HepG2 (cell line): ENCODE results near the gene FN1. TPM values are rescaled to one million over a fixed set of nuclear protein-coding genes. Genes with fewer than 3 reads are reported as not detected.
A peak's percentile ranks its signal among the peaks of the same experiment; 100 is the strongest.

ENCODE experiments used
- ARID5B ChIP-seq: IDR thresholded peaks from 2 replicates; pipeline ENCODE4 v1.4.0; 2020; ENCODE audit warnings: mild to moderate bottlenecking, missing genetic modification reagents
- GLMP ChIP-seq: sonication (generic); formaldehyde crosslinking; IDR thresholded peaks from 2 replicates; pipeline ENCODE4 v1.9.0; 2021; ENCODE audit warnings: missing genetic modification reagents, mild to moderate bottlenecking, borderline replicate concordance
- IKZF5 ChIP-seq: IDR thresholded peaks from 2 replicates; pipeline ENCODE4 v1.6.1; 2018; ENCODE audit warnings: missing genetic modification reagents, mild to moderate bottlenecking, missing compliant biosample characterization
- MLXIP ChIP-seq: sonication (generic); formaldehyde crosslinking; IDR thresholded peaks from 2 replicates; pipeline ENCODE4 v1.9.0; 2021; ENCODE audit warnings: missing genetic modification reagents, borderline replicate concordance
- POLR2AphosphoS2 ChIP-seq: IDR thresholded peaks from 2 replicates; pipeline ENCODE4 v1.6.1; 2011; ENCODE audit warnings: low read depth, low read length, improper control_type of control experiment
- POLR2G ChIP-seq: fragments of 200-400 bp; formaldehyde crosslinking; IDR thresholded peaks from 2 replicates; pipeline ENCODE4 v1.6.1; 2018; ENCODE audit warnings: mild to moderate bottlenecking, low read depth, low read length, moderate library complexity
- SAP130 ChIP-seq: IDR thresholded peaks from 2 replicates; pipeline ENCODE4 v1.6.1; 2016; ENCODE audit warnings: low read depth
- SNRNP70 ChIP-seq: fragments of 200-400 bp; formaldehyde crosslinking; IDR thresholded peaks from 2 replicates; pipeline ENCODE4 v1.6.1; 2017; ENCODE audit warnings: mild to moderate bottlenecking, low read depth, low read length, moderate library complexity
- TRIM22 ChIP-seq: fragments of 450-650 bp; IDR thresholded peaks from 2 replicates; pipeline ENCODE4 v1.6.1; 2017
- ZBTB26 ChIP-seq: IDR thresholded peaks from 2 replicates; pipeline ENCODE4 v1.6.1; 2016; ENCODE audit warnings: missing compliant biosample characterization, missing genetic modification reagents, borderline replicate concordance
- ZBTB44 ChIP-seq: sonication (generic); formaldehyde crosslinking; IDR thresholded peaks from 2 replicates; pipeline ENCODE4 v1.4.0; 2020; ENCODE audit warnings: missing genetic modification reagents
- ZNF468 ChIP-seq: sonication (generic); formaldehyde crosslinking; IDR thresholded peaks from 2 replicates; pipeline ENCODE4 v1.8.0; 2022; ENCODE audit warnings: mild to moderate bottlenecking, moderate library complexity, missing genetic modification reagents
- polyA plus RNA-seq, 8 experiments: library from polyadenylated mRNA; depleted of rRNA in 3 of 8; stranded (reverse) in 7 of 8; unstranded in 1 of 8; fragments of >200 nt; fragmentation: Illumina TruSeq in 4 of 8; extraction: Trizol in 4 of 8; gene quantifications; 2 replicates each; pipeline versions ENCODE4 v1.2.1 to v1.2.3, GENCODE V29; 2011 to 2016; ENCODE audit warnings: low read depth in 4 of 8, missing spikeins in 1 of 8, mixed read lengths in 1 of 8; ENCODE audit not compliant: insufficient read depth in 1 of 8
- total RNA-seq, 5 experiments: library from RNA; depleted of rRNA; stranded (reverse); fragments of >200 nt; fragmentation: Illumina TruSeq; extraction: Trizol; gene quantifications; 2 replicates each; pipeline ENCODE4 v1.2.3, GENCODE V29; 2016; ENCODE audit warnings: low read depth in 1 of 5

FN1 gene
- total and polyA plus RNA-seq, 2 of the 13 experiments (the other 11 are each of a cell fraction or from before 2014, with no cell fraction given): 1,847 to 6,471 TPM

- TF ChIP-seq ARID5B (CRISPR knock-in tag) (no peak), IKZF5 (CRISPR knock-in tag) (no peak; the same call in none of the 2 replicates), GLMP (CRISPR knock-in tag) (no peak), SNRNP70 (no peak), POLR2AphosphoS2 (0 out of 2 replicates have a peak, but pooled peaks have one; percentile 8), TRIM22 (no peak), POLR2G (peak; percentile 82), SAP130 (no peak), MLXIP (CRISPR knock-in tag) (no peak), ZBTB26 (no peak), ZBTB44 (CRISPR knock-in tag) (no peak), ZNF468 (CRISPR knock-in tag) (no peak)
Observed at GRCh38 chr2:215431778-215432758, 3.8 kb downstream of the FN1 start (continued).
